Measurements from ENCODE around the gene EXOC7. TPM values are rescaled to one million over a fixed set of nuclear protein-coding genes. Genes with fewer than 3 reads are reported as not detected.

EXOC7 gene
- polyA plus RNA-seq, 1 donor (not counting 4 experiments of a cell fraction or from before 2014, with no cell fraction given) = 60.6 TPM

- H3K9ac ChIP-seq (ENCODE audit: control insufficient read depth, extremely low read depth, insufficient read depth, low read length) = no peak overlapping the region
- peaks cover 7% of the 10 kb centered on the region for H3K79me2 ChIP-seq (ENCODE audit: control insufficient read depth, insufficient read depth, low read length)
- no peaks in the 10 kb centered on the region for H3K27me3 ChIP-seq (ENCODE audit: control insufficient read depth, extremely low read depth, insufficient read depth, low read length)
- no peak overlapping the region for H2AFZ ChIP-seq (ENCODE audit: control insufficient read depth, low read length)
- no peak for DNase-seq (ENCODE audit: low read depth, low spot score)
- no peaks in the 10 kb centered on the region for H3K9me3 ChIP-seq (ENCODE audit: control insufficient read depth, low read depth, low read length)
- TF ChIP-seq EZH2 (IDR thresholded peaks at IDR 0.05; ENCODE audit: low read length) = no peak
- TF ChIP-seq, protein P1, sequence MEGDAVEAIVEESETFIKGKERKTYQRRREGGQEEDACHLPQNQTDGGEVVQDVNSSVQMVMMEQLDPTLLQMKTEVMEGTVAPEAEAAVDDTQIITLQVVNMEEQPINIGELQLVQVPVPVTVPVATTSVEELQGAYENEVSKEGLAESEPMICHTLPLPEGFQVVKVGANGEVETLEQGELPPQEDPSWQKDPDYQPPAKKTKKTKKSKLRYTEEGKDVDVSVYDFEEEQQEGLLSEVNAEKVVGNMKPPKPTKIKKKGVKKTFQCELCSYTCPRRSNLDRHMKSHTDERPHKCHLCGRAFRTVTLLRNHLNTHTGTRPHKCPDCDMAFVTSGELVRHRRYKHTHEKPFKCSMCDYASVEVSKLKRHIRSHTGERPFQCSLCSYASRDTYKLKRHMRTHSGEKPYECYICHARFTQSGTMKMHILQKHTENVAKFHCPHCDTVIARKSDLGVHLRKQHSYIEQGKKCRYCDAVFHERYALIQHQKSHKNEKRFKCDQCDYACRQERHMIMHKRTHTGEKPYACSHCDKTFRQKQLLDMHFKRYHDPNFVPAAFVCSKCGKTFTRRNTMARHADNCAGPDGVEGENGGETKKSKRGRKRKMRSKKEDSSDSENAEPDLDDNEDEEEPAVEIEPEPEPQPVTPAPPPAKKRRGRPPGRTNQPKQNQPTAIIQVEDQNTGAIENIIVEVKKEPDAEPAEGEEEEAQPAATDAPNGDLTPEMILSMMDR (optimal IDR thresholded peaks at IDR 0.05 in 1 of 3, IDR thresholded peaks at IDR 0.05 in 1 of 3, conservative IDR thresholded peaks at IDR 0.05 in 1 of 3; ENCODE audit: extremely low read depth in 1 of 3, insufficient read depth in 2 of 3, low read length in 3 of 3) = no peak
- no peak for FAIRE-seq
- dilution Hi-C loops (cut with MboI; ENCODE audit: extremely low pct_ligation_motif_present, low sequenced_read_pairs) = no loop called here
- H3K4me1 ChIP-seq (ENCODE audit: control insufficient read depth, extremely low read depth, insufficient read depth, low read length) = peaks cover 15% of the 10 kb centered on the region
- H3K4me3 ChIP-seq (ENCODE audit: control insufficient read depth in 2 of 3, extremely low read depth in 1 of 3, insufficient read depth in 2 of 3, low read depth in 1 of 3, low read length in 3 of 3) = no peak overlapping the region
- peaks cover 31 to 63% of the 10 kb centered on the region in 2 experiments for H3K36me3 ChIP-seq (ENCODE audit: control insufficient read depth in 2 of 2, extremely low read depth in 1 of 2, insufficient read depth in 2 of 2, low read length in 2 of 2)
- peaks cover 3% of the 10 kb centered on the region for H3K9me1 ChIP-seq (ENCODE audit: control insufficient read depth, extremely low read depth, insufficient read depth, low read length)
- no peak overlapping the region for H3K27ac ChIP-seq (ENCODE audit: control insufficient read depth, insufficient read depth, low read length)
- H3K4me2 ChIP-seq (ENCODE audit: control insufficient read depth, extremely low read depth, insufficient read depth, low read depth, low read length) = no peak overlapping the region
- no peaks in the 10 kb centered on the region for H4K20me1 ChIP-seq (ENCODE audit: control insufficient read depth, extremely low read depth, insufficient read depth, low read length)
Measured at GRCh38 chr17:76048711-76049110, 54.9 kb downstream of the EXOC7 start.

GRCh38 chr17:76048025-76048605 lies 55.5 kb downstream of the EXOC7 start:
- no peak for FAIRE-seq
- DNase-seq (ENCODE audit: low read depth, low spot score) = no peak
- H3K4me2 ChIP-seq (ENCODE audit: control insufficient read depth, extremely low read depth, insufficient read depth, low read depth, low read length) = no peak overlapping the region
- dilution Hi-C loops (cut with MboI; ENCODE audit: extremely low pct_ligation_motif_present, low sequenced_read_pairs) = no loop called here
- no peak overlapping the region for H2AFZ ChIP-seq (ENCODE audit: control insufficient read depth, low read length)
- H4K20me1 ChIP-seq (ENCODE audit: control insufficient read depth, extremely low read depth, insufficient read depth, low read length) = no peaks in the 10 kb centered on the region
- H3K79me2 ChIP-seq (ENCODE audit: control insufficient read depth, insufficient read depth, low read length) = peaks cover 5% of the 10 kb centered on the region
- no peaks in the 10 kb centered on the region for H3K27me3 ChIP-seq (ENCODE audit: control insufficient read depth, extremely low read depth, insufficient read depth, low read length)
- TF ChIP-seq EZH2 (IDR thresholded peaks at IDR 0.05; ENCODE audit: low read length) = no peak
- TF ChIP-seq, protein P1 (optimal IDR thresholded peaks at IDR 0.05 in 1 of 3, IDR thresholded peaks at IDR 0.05 in 1 of 3, conservative IDR thresholded peaks at IDR 0.05 in 1 of 3; ENCODE audit: extremely low read depth in 1 of 3, insufficient read depth in 2 of 3, low read length in 3 of 3) = no peak
- H3K9me1 ChIP-seq (ENCODE audit: control insufficient read depth, extremely low read depth, insufficient read depth, low read length) = peaks cover 1% of the 10 kb centered on the region
- H3K9ac ChIP-seq (ENCODE audit: control insufficient read depth, extremely low read depth, insufficient read depth, low read length) = no peak overlapping the region
- peaks cover 36 to 66% of the 10 kb centered on the region in 2 experiments for H3K36me3 ChIP-seq (ENCODE audit: control insufficient read depth in 2 of 2, extremely low read depth in 1 of 2, insufficient read depth in 2 of 2, low read length in 2 of 2)
- no peak overlapping the region for H3K4me3 ChIP-seq (ENCODE audit: control insufficient read depth in 2 of 3, extremely low read depth in 1 of 3, insufficient read depth in 2 of 3, low read depth in 1 of 3, low read length in 3 of 3)
- no peak overlapping the region for H3K27ac ChIP-seq (ENCODE audit: control insufficient read depth, insufficient read depth, low read length)
- peaks cover 10% of the 10 kb centered on the region for H3K4me1 ChIP-seq (ENCODE audit: control insufficient read depth, extremely low read depth, insufficient read depth, low read length)
- H3K9me3 ChIP-seq (ENCODE audit: control insufficient read depth, low read depth, low read length) = no peaks in the 10 kb centered on the region

Data from keratinocyte (primary cell).